ENCODE measurements around the gene C1QL2.

- TF ChIP-seq YY1 (IDR thresholded peaks at IDR 0.05; ENCODE audit: low read depth) (no peak), EGR1 (IDR thresholded peaks at IDR 0.05) (no peak), ZBTB7A (IDR thresholded peaks at IDR 0.05; ENCODE audit: low read depth) (no peak), TAF1 (IDR thresholded peaks at IDR 0.05; ENCODE audit: low read depth) (no peak), TCF12 (IDR thresholded peaks at IDR 0.05; ENCODE audit: low read depth) (no peak), CREB1 (IDR thresholded peaks at IDR 0.05; ENCODE audit: low read depth) (no peak), EP300 (IDR thresholded peaks at IDR 0.05; ENCODE audit: borderline replicate concordance) (no peak)
- TF ChIP-seq, protein P1, sequence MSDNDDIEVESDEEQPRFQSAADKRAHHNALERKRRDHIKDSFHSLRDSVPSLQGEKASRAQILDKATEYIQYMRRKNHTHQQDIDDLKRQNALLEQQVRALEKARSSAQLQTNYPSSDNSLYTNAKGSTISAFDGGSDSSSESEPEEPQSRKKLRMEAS (IDR thresholded peaks at IDR 0.05), result no peak
These were observed 41.1 kb downstream of the C1QL2 start for GRCh38 chr2:119117408-119117807.

All from Ishikawa (cell line).